ENCODE results near the gene PCDHGA2. TPM values are rescaled to one million over a fixed set of nuclear protein-coding genes. Genes with fewer than 3 reads are reported as not detected.
"Not testable (repeated sequence)": the region's sequence is repeated elsewhere in the genome, so short reads cannot be mapped to it uniquely, and the experiment has no call there.

PCDHGA2 gene
- total and polyA plus RNA-seq, 2 donors: 4.1 to 5.7 TPM

DNA sequence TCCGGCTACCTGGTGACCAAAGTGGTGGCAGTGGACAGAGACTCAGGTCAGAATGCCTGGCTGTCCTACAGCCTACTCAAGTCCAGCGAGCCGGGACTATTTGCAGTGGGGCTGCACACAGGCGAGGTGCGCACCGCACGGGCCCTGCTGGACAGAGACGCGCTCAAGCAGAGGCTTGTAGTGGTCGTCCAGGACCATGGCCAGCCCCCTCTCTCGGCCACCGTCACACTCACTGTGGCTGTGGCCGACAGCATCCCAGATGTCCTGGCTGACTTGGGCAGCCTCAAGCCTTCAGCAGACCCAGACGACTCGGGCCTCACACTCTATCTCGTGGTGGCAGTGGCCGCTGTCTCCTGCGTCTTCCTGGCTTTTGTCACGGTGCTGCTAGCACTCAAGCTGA, 18.4 kb downstream of the PCDHGA2 start:
- no peak overlapping the region for H3K4me3 ChIP-seq (ENCODE audit: low read depth, low read length)
- DNase-seq (ENCODE audit: extremely low spot score): no peak
- WGBS: 49% methylated on average over 19 of the region's 19 CpGs

DNA sequence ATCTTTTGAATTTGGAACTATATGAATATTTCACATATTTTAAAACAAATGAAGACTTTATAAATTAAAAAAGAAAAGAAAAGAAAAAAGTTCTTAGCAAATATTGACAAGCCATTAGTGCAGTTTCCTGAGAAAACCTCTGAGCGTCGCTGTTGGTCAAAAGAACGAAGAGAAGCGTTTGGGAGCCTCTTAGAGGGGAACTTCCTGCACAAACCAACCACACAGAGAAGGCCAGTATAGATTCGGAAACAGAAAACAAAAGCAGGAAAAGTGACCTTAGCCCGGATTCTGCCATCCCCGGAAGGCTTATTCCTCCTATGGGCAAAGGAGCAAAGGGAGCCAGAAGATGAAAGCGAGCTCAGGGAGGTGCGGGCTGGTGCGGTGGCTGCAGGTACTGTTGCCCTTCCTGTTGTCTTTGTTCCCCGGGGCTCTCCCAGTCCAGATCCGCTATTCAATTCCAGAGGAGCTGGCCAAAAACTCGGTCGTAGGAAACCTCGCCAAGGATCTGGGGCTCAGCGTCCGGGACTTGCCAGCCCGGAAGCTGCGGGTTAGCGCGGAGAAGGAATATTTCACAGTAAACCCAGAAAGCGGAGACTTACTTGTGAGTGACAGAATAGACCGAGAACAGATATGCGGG, 21.3 kb downstream of the PCDHGA2 start, which contains the start of gene PCDHGB2:
TSS of gene PCDHGB2 (plus strand) at position 205 of the 637 bp plus-strand sequence. CDS start at position 347, 142 bp downstream.
- no peak for DNase-seq (ENCODE audit: extremely low spot score)
- Histone ChIP-seq H3K36me3 (ENCODE audit: insufficient read depth) (no peaks in the 10 kb centered on the region), H3K4me3 (ENCODE audit: low read depth, low read length) (peak within 1 kb of the TSS; percentile 1), H3K4me1 (ENCODE audit: insufficient read depth) (no peaks in the 10 kb centered on the region), H3K27ac (ENCODE audit: low read depth) (no peak within 1 kb of the TSS)
- 19% methylated on average over 24 of the region's 24 CpGs for WGBS

More for the DNA sequence above, 18.4 kb downstream of the PCDHGA2 start:
- no peaks in the 10 kb centered on the region for H3K36me3 ChIP-seq (ENCODE audit: insufficient read depth)
- H3K4me1 ChIP-seq (ENCODE audit: insufficient read depth): no peaks in the 10 kb centered on the region
- H3K27ac ChIP-seq (ENCODE audit: low read depth): no peak overlapping the region

DNA sequence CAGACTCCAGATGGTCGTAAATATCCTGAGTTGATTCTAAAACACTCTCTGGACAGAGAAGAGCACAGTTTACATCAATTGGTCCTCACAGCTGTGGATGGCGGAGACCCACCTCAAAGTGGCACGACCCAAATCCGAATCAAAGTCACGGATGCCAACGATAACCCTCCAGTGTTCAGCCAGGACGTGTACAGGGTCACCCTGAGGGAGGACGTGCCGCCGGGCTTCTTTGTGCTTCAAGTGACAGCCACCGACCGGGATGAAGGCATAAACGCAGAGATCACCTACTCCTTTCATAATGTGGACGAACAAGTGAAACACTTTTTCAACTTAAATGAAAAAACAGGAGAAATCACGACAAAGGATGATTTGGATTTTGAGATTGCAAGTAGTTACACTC, 22.1 kb downstream of the PCDHGA2 start:
- WGBS: 32% methylated on average over 15 of the region's 15 CpGs
- H3K4me3 ChIP-seq (ENCODE audit: low read depth, low read length): no peak overlapping the region
- no peaks in the 10 kb centered on the region for H3K36me3 ChIP-seq (ENCODE audit: insufficient read depth)
- DNase-seq (ENCODE audit: extremely low spot score): no peak
- no peaks in the 10 kb centered on the region for H3K4me1 ChIP-seq (ENCODE audit: insufficient read depth)
- no peak overlapping the region for H3K27ac ChIP-seq (ENCODE audit: low read depth)

DNA sequence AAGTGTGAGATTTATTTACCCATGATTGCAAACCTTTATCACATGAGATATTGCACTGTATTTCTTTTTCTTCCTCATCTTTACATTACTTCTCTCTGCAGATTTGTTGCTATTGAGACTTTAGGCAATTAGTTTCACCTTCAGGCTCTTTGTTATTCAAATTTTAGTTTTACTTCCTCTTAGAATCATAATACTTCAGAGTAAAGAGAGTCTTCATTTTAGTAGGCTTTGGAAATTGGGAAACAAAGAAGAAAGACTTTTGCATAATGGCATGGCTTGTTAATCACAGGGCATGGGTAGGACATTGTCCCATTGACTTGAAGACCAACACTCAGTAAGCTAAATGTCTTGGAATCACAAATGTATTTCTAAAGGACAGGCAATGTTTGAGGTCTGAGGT, 24.2 kb downstream of the PCDHGA2 start:
- Histone ChIP-seq H3K27ac (ENCODE audit: low read depth) (no peak overlapping the region), H3K4me3 (ENCODE audit: low read depth, low read length) (no peak overlapping the region), H3K4me1 (ENCODE audit: insufficient read depth) (no peaks in the 10 kb centered on the region), H3K36me3 (ENCODE audit: insufficient read depth) (no peaks in the 10 kb centered on the region)
- DNase-seq (ENCODE audit: extremely low spot score): no peak

DNA sequence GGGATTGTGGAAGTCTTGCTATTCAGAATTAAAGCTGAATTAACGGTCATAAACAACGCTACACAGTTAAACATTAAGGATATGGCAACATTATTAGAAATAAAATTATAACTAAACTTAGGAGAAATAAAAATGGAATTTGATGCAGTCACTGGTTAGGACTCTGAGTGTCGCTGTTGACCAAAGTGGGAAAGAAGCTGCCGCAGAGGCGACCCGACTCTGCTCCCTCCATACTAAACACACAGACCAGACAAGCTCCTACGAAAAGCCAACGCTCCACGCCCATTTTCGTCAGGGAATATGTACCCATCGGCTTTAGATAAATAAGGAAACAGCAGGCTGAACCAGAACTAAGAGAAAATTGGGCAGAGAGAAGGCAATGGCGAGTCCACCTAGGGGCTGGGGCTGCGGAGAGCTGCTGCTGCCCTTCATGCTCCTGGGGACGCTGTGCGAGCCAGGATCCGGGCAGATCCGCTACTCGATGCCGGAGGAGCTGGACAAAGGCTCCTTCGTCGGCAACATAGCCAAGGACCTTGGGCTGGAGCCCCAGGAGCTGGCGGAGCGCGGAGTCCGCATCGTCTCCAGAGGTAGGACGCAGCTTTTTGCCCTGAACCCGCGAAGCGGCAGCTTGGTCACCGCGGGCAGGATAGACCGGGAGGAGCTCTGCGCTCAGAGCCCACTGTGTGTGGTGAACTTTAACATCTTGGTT, 25.5 kb downstream of the PCDHGA2 start, which contains the start of gene PCDHGA5:
TSS of gene PCDHGA5 (plus strand) at position 211 of the 709 bp plus-strand sequence. CDS start at position 380, 169 bp downstream.
- Histone ChIP-seq H3K4me1 (ENCODE audit: insufficient read depth) (no peaks in the 10 kb centered on the region), H3K4me3 (ENCODE audit: low read depth, low read length) (peak within 1 kb of the TSS; percentile 2), H3K27ac (ENCODE audit: low read depth) (no peak within 1 kb of the TSS), H3K36me3 (ENCODE audit: insufficient read depth) (no peaks in the 10 kb centered on the region)
- no peak for DNase-seq (ENCODE audit: extremely low spot score)
- 15% methylated on average over 34 of the region's 34 CpGs for WGBS

DNA sequence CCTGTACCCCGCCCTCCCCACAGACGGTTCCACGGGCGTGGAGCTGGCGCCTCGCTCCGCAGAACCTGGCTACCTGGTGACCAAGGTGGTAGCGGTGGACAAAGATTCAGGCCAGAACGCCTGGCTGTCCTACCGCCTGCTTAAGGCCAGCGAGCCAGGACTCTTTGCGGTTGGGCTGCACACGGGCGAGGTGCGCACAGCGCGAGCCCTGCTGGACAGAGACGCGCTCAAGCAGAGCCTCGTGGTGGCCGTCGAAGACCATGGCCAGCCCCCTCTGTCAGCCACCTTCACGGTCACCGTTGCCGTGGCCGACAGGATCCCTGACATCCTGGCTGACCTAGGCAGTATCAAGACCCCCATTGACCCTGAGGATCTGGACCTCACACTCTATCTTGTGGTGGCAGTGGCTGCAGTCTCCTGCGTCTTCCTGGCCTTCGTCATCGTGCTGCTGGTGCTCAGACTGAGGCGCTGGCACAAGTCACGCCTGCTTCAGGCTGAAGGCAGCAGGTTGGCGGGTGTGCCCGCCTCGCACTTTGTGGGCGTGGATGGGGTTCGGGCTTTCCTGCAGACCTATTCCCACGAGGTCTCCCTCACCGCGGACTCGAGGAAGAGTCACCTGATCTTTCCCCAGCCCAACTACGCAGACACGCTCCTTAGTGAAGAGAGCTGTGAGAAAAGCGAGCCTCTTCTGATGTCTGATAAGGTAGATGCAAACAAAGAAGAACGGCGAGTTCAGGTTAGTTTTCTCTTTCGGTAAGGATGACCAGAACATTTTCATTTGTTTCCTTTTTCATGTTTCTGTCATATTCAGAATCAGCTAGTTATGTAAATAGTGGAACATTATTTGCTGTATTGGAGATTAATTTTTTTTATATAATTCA, 27.7 kb downstream of the PCDHGA2 start:
- no peak overlapping the region for H3K4me3 ChIP-seq (ENCODE audit: low read depth, low read length)
- 35% methylated on average over 46 of the region's 46 CpGs for WGBS
- no peaks in the 10 kb centered on the region for H3K4me1 ChIP-seq (ENCODE audit: insufficient read depth)
- no peaks in the 10 kb centered on the region for H3K36me3 ChIP-seq (ENCODE audit: insufficient read depth)
- no peak overlapping the region for H3K27ac ChIP-seq (ENCODE audit: low read depth)
- no peak for DNase-seq (ENCODE audit: extremely low spot score)

DNA sequence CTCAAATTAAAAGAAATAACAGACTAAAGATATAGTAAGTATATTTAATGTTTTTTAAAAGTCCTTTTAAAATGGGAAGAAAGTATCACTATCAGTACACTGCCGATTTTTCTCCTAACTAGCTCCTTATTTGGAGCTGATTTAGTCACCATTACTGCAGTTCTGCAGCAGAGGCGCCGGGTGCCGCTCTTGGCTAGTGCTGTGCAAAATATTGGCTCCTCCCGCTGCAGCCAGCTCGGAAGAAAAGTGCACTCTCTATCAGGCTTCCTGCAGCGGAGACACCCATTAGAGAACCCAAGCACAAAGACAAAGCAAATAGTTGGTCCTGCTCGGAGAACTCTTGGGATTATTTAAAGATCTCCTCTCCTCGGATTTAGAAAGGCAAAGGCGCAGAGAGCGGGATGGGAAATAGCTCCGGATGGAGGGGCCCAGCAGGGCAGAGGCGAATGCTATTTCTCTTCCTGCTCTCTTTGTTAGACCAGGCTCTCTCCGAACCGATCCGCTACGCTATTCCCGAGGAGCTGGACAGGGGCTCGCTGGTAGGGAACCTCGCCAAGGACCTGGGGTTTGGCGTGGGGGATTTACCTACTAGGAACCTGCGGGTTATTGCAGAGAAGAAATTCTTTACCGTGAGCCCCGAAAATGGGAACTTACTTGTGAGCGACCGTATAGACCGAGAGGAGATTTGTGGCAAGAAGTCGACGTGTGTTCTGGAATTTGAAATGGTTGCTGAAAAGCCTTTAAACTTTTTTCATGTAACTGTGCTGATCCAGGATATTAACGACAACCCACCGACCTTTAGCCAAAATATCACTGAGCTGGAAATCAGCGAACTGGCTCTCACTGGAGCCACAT, 31.7 kb downstream of the PCDHGA2 start, which contains the start of gene PCDHGB3:
TSS of gene PCDHGB3 (plus strand) at position 249 of the 855 bp plus-strand sequence. CDS start at position 402, 153 bp downstream.
- DNase-seq (ENCODE audit: extremely low spot score): no peak
- H3K4me1 ChIP-seq (ENCODE audit: insufficient read depth): no peaks in the 10 kb centered on the region
- no peak within 1 kb of the TSS for H3K4me3 ChIP-seq (ENCODE audit: low read depth, low read length)
- 17% methylated on average over 32 of the region's 32 CpGs for WGBS
- no peaks in the 10 kb centered on the region for H3K36me3 ChIP-seq (ENCODE audit: insufficient read depth)
- H3K27ac ChIP-seq (ENCODE audit: low read depth): no peak within 1 kb of the TSS

DNA sequence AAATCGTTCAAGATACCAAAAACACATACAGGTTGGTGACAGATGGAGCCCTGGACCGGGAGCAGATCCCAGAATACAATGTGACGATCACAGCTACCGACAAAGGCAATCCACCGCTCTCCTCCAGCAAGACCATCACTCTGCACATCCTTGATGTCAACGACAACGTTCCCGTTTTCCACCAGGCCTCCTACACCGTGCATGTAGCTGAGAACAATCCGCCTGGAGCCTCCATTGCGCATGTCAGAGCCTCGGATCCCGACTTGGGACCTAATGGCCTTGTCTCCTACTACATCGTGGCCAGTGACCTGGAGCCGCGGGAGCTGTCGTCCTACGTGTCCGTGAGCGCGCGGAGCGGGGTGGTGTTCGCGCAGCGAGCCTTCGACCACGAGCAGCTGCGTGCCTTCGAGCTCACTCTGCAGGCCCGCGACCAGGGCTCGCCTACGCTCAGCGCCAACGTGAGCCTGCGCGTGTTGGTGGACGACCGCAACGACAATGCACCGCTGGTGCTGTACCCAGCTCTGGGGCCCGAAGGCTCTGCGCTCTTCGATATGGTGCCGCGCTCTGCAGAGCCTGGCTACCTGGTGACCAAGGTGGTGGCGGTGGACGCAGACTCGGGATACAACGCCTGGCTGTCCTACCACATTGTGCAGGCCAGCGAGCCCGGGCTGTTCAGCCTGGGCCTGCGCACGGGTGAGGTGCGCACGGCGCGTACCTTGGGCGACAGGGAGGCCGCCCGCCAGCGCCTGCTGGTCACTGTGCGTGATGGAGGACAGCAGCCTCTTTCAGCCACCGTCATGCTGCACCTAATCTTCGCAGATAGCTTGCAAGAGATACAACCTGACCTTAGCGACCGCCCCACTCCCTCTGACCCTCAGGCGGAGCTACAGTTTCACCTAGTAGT, 33.3 kb downstream of the PCDHGA2 start:
- Histone ChIP-seq H3K4me3 (ENCODE audit: low read depth, low read length) (no peak overlapping the region), H3K4me1 (ENCODE audit: insufficient read depth) (no peaks in the 10 kb centered on the region), H3K36me3 (ENCODE audit: insufficient read depth) (no peaks in the 10 kb centered on the region), H3K27ac (ENCODE audit: low read depth) (no peak overlapping the region)
- WGBS: 32% methylated on average over 69 of the region's 69 CpGs
- no peak for DNase-seq (ENCODE audit: extremely low spot score)

DNA sequence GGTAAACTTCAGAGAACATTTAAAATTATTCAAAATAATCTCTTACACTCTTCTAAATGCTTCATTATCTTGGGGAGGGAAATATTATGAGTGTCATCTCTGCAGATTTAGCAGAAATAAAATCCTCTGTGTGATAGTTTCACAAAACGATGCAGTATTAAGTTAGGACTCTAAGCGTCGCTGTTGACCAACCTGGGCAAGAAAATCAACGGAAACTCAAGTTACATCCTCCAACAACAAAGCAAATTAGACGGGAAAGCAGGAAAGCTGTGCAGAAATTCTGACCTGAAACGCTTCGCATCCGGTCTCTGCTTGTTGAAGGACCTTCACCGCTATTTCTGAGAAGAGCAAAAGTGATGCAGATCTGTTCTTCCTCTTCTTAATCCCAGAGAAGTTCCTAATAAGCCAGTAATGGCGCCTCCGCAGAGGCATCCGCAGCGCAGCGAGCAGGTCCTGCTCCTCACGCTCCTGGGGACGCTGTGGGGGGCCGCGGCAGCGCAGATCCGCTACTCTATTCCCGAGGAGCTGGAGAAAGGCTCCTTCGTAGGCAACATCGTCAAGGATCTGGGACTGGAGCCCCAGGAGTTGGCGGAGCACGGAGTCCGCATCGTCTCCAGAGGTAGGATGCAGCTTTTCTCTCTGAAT, 35.2 kb downstream of the PCDHGA2 start, which contains the start of gene PCDHGA6:
TSS of gene PCDHGA6 (plus strand) at position 219 of the 645 bp plus-strand sequence. CDS start at position 412, 193 bp downstream.
- no peak for DNase-seq (ENCODE audit: extremely low spot score)
- 11% methylated on average over 27 of the region's 27 CpGs for WGBS
- Histone ChIP-seq H3K27ac (ENCODE audit: low read depth) (no peak within 1 kb of the TSS), H3K4me1 (ENCODE audit: insufficient read depth) (no peaks in the 10 kb centered on the region), H3K4me3 (ENCODE audit: low read depth, low read length) (no peak within 1 kb of the TSS), H3K36me3 (ENCODE audit: insufficient read depth) (peaks cover 1% of the 10 kb centered on the region)

DNA sequence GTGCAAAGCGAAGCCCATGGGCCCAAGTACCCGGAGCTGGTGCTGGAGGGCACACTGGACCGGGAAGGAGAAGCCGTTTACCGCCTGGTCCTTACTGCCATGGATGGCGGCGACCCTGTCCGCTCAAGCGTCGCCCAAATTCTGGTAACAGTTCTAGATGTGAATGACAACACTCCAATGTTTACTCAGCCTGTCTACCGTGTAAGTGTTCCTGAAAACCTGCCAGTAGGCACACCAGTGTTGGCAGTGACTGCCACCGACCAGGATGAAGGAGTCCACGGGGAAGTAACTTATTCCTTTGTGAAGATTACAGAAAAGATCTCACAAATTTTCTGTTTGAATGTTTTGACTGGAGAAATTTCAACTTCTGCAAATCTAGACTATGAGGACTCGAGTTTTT, 36.1 kb downstream of the PCDHGA2 start:
- no peak for DNase-seq (ENCODE audit: extremely low spot score)
- H3K4me3 ChIP-seq (ENCODE audit: low read depth, low read length): no peak overlapping the region
- no peaks in the 10 kb centered on the region for H3K4me1 ChIP-seq (ENCODE audit: insufficient read depth)
- WGBS: 59% methylated on average over 14 of the region's 14 CpGs
- no peak overlapping the region for H3K27ac ChIP-seq (ENCODE audit: low read depth)
- peaks cover 1% of the 10 kb centered on the region for H3K36me3 ChIP-seq (ENCODE audit: insufficient read depth)

DNA sequence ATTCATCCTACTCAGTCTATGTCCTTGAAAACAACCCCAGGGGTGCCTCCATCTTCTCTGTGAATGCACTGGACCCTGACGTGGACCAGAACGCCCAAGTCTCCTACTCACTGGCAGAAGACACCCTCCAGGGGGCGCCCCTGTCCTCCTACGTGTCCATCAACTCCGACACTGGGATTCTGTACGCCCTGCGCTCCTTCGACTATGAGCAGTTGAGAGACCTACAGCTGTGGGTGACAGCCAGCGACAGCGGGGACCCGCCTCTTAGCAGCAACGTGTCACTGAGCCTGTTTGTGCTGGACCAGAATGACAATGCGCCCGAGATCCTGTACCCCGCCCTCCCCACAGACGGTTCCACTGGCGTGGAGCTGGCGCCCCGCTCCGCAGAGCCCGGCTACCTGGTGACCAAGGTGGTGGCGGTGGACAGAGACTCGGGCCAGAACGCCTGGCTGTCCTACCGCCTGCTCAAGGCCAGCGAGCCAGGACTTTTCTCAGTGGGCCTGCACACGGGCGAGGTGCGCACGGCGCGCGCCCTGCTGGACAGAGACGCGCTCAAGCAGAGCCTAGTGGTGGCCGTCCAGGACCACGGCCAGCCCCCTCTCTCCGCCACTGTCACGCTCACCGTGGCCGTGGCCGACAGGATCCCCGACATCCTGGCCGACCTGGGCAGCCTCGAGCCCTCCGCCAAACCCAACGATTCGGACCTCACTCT, 37.0 kb downstream of the PCDHGA2 start:
- WGBS: 49% methylated on average over 43 of the region's 48 CpGs
- H3K27ac ChIP-seq (ENCODE audit: low read depth); H3K36me3 ChIP-seq (ENCODE audit: insufficient read depth); DNase-seq (ENCODE audit: extremely low spot score); H3K4me3 ChIP-seq (ENCODE audit: low read depth, low read length); H3K4me1 ChIP-seq (ENCODE audit: insufficient read depth): not testable (repeated sequence)

All from urinary bladder (tissue), 4 donors.